Esophagus squamous epithelium (tissue), 4 donors: ENCODE data around the gene TXNDC2.

Source experiments
- POLR2A ChIP-seq, 4 donors: fragments of 450-650 bp; IDR thresholded peaks; one replicate each; pipeline ENCODE4 v1.6.1; 2017; ENCODE audit warnings: antibody characterized with exemption in 4 of 4, mild to moderate bottlenecking in 4 of 4, moderate library complexity in 3 of 4
- TF ChIP-seq, protein P1 (sequence below), 6 experiments: fragments of 450-650 bp in 4 of 6; fragments of 200-600 bp in 2 of 6; sonication (generic) in 2 of 6; IDR thresholded peaks; one replicate each; pipeline ENCODE4 v1.5.1; 2016 to 2019; ENCODE audit warnings: antibody characterized with exemption in 6 of 6, mild to moderate bottlenecking in 4 of 6, moderate library complexity in 4 of 6

DNA sequence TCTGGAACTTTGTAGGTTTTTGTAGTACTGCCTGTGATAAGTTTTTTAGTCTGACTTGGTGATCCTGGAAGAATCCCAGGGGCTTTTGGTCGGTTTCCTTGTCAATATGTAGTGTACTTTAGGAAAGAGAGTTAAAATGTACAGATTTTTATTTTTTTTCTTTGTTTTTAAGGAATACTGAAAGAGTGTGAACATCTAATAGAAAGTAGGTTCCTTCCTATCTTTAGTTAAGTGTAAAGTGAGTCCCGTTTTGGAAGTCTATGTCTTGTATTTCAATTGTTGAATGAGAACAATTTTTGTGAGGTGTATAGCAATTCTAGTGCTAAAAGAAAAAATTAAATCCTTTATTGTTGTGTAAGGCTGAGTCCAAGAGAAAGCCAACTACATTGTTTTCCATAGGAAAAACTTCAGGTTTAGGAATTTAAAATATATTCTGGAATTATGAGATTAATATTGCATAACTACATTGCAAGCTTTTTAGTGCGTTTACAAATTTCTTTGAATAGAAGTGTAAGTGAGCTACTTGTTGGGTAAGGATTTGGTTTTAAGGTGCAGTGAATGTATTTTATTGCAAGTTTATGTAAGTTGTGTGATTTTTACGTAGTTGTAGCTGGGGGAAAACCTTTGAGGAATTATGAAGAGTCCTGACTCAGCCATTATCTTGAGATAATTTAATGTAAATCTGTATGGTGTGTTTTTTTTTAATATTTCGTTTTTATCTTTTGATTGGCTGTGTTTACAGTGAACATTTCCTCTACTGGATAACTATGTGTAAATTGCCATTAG is 29.7 kb downstream of the TXNDC2 start:
- TF ChIP-seq POLR2A (IDR thresholded peaks at IDR 0.05): no peak
- TF ChIP-seq, protein P1, sequence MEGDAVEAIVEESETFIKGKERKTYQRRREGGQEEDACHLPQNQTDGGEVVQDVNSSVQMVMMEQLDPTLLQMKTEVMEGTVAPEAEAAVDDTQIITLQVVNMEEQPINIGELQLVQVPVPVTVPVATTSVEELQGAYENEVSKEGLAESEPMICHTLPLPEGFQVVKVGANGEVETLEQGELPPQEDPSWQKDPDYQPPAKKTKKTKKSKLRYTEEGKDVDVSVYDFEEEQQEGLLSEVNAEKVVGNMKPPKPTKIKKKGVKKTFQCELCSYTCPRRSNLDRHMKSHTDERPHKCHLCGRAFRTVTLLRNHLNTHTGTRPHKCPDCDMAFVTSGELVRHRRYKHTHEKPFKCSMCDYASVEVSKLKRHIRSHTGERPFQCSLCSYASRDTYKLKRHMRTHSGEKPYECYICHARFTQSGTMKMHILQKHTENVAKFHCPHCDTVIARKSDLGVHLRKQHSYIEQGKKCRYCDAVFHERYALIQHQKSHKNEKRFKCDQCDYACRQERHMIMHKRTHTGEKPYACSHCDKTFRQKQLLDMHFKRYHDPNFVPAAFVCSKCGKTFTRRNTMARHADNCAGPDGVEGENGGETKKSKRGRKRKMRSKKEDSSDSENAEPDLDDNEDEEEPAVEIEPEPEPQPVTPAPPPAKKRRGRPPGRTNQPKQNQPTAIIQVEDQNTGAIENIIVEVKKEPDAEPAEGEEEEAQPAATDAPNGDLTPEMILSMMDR (IDR thresholded peaks at IDR 0.05): no peak
